NB4 (cell line): Measurements from ENCODE around the gene KRTAP1-4.

Source experiments
- DNase-seq: peaks from one replicate; pipeline ENCODE4 v3.0.0; 2010; ENCODE audit warnings: low read depth
- H3K4me3 ChIP-seq: one replicate; pipeline ENCODE4 v1.5.1; 2011; ENCODE audit warnings: mild to moderate bottlenecking, low read depth, low read length, moderate library complexity
- MYC ChIP-seq: IDR thresholded peaks from 2 replicates; pipeline ENCODE4 v1.6.1; 2011; ENCODE audit warnings: low read depth, low read length
- POLR2A ChIP-seq: IDR thresholded peaks from 2 replicates; pipeline ENCODE4 v1.6.1; 2011; ENCODE audit warnings: mild to moderate bottlenecking; ENCODE audit not compliant: insufficient read length; ENCODE audit errors: extremely low read depth
- TF ChIP-seq, protein P1 (sequence below): IDR thresholded peaks from 2 replicates; pipeline ENCODE4 v1.6.1; 2011; ENCODE audit warnings: low read depth, low read length
- TF ChIP-seq, protein P2 (sequence below): IDR thresholded peaks from one replicate; pipeline ENCODE4 v1.5.1; 2012; ENCODE audit warnings: low read depth, low read length

Gene KRTAP1-4

DNA sequence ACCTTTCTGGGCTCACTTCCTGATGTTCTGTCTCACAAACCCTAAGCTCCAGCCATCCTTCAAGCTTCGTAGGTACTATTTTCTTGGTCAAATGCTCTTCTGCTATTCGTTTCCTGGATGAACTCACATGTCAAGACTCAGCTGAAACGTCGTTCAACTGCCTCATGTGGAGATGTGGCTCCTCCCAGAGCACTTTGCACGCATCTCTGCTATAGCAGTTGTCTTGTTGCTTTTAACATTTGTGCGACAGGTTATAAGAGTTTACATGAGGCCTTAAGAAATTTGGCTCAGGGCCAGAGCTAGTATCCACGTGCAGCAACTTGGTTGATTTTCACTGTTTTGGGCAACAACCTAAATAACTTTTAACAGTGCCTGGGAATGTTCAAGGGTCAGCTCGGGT, 43.1 kb downstream of the KRTAP1-4 start:
- no peak for DNase-seq
- no peak overlapping the region for H3K4me3 ChIP-seq
- TF ChIP-seq, protein P1, sequence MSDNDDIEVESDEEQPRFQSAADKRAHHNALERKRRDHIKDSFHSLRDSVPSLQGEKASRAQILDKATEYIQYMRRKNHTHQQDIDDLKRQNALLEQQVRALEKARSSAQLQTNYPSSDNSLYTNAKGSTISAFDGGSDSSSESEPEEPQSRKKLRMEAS, result no peak
- TF ChIP-seq, protein P2, sequence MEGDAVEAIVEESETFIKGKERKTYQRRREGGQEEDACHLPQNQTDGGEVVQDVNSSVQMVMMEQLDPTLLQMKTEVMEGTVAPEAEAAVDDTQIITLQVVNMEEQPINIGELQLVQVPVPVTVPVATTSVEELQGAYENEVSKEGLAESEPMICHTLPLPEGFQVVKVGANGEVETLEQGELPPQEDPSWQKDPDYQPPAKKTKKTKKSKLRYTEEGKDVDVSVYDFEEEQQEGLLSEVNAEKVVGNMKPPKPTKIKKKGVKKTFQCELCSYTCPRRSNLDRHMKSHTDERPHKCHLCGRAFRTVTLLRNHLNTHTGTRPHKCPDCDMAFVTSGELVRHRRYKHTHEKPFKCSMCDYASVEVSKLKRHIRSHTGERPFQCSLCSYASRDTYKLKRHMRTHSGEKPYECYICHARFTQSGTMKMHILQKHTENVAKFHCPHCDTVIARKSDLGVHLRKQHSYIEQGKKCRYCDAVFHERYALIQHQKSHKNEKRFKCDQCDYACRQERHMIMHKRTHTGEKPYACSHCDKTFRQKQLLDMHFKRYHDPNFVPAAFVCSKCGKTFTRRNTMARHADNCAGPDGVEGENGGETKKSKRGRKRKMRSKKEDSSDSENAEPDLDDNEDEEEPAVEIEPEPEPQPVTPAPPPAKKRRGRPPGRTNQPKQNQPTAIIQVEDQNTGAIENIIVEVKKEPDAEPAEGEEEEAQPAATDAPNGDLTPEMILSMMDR, result no peak
- TF ChIP-seq POLR2A, result no peak
- no peak for TF ChIP-seq MYC

DNA sequence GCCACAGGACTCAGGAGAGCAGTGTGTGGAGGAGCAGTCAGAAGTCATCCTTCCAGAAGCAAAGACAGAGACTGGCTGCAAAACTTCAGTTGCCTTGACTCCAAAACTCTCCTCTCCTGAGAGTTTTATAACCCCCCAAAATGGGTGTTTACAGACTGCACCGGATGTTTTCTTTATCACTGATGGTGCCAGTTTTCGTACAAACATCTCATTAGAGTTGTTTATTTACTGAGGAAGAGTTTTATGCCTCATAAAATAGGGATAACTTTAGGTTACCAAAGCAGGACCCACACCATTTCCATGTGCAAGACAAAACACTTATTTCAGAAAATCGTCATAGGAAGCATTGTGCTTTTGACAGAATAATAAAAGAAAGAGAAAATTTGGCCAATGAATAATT, 45.8 kb downstream of the KRTAP1-4 start, which contains the start of gene KRT40:
KRT40 (minus strand) TSS at position 101 of the 400 bp plus-strand sequence; CDS start at position 48, 53 bp downstream.
- TF ChIP-seq, protein P2, result no peak
- TF ChIP-seq, protein P1, result no peak
- TF ChIP-seq MYC (no peak), POLR2A (no peak)
- H3K4me3 ChIP-seq, result no peak within 1 kb of the TSS
- no peak for DNase-seq

DNA sequence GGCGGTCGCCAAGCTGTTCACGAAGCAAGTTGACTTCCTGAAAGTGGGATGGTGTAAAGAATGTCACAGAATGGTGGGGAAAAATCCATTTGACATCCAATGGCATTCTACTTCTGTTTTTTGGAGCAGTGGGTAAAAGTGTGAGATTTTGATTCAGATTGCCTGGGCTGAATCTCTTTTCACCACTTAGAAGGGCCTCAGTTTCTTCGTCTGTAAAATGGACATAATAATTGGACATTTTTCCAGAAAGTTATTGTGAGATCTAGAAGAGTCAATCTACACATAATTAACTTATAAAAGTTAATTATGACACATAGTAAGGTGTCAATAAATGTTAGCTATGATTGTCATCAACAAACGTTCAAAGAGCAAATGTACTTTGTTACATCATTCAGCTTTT, 48.9 kb downstream of the KRTAP1-4 start:
- DNase-seq, result no peak
- TF ChIP-seq, protein P2, result no peak
- TF ChIP-seq, protein P1, result no peak
- TF ChIP-seq MYC (no peak), POLR2A (no peak)
- H3K4me3 ChIP-seq, result no peak overlapping the region

DNA sequence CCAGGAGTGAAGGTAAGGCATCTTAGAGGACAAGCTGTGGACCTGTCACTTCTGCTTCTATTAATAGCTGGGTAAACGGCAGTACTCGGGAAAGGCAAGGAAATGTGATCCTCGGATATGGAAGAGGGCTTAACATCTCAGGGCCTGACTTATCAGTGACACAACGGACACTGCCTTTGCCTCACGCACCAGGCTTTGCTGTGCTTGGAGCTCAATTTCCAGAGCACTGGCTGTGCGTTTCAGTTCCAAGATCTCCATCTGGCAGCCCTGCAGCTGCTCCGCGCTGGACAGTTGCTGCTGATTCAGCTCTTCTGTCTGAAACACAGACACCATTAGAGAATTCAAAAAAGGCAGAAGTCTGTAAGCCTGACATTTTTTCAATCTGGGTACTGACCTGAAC, 49.4 kb downstream of the KRTAP1-4 start:
- DNase-seq, result no peak
- H3K4me3 ChIP-seq, result no peak overlapping the region
- TF ChIP-seq, protein P1, result no peak
- no peak for TF ChIP-seq MYC
- TF ChIP-seq, protein P2, result no peak
- TF ChIP-seq POLR2A, result no peak

DNA sequence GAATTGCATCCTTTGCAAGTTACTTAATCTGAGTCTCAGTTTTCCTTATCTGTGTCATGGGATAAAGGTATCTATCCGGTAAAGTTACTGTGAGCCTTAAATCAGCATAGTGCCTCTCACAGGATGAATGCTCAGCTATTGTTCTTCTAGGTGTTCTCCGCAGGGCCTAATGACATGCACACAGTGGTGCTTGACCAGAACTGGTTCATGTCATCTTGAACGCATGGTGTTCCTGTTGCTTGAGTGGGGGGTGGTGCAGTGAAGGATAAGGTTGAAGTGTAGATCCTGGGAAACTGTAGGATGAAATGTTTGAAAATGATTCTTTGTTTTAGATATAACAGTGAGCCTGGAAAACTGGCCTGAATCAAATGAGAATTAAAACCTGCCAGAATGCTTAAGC, 49.9 kb downstream of the KRTAP1-4 start:
- no peak overlapping the region for H3K4me3 ChIP-seq
- TF ChIP-seq MYC (no peak), POLR2A (no peak)
- TF ChIP-seq, protein P1, result no peak
- TF ChIP-seq, protein P2, result no peak
- no peak for DNase-seq
